Loucy (cell line): ENCODE results near the gene HOXA9.

Experiments used
- H2AFZ ChIP-seq: fragments of 200-600 bp; sonication (generic); 2 replicates; pipeline ENCODE4 v1.6.0; 2016; ENCODE audit warnings: antibody characterized with exemption, mild to moderate bottlenecking, low read length, moderate library complexity
- H3F3A ChIP-seq: fragments of 200-600 bp; 2 replicates; pipeline ENCODE4 v1.6.0; 2016; ENCODE audit warnings: antibody characterized with exemption, low read depth, mild to moderate bottlenecking
- H3K27me3 ChIP-seq: fragments of 200-600 bp; sonication (generic); 2 replicates; pipeline ENCODE4 v1.6.1; 2014; ENCODE audit warnings: low read length, mild to moderate bottlenecking; ENCODE audit not compliant: insufficient read depth, poor library complexity, severe bottlenecking
- H3K36me3 ChIP-seq: fragments of 200-600 bp; sonication (generic); 2 replicates; pipeline ENCODE4 v1.6.1; 2016; ENCODE audit warnings: low read length; ENCODE audit not compliant: insufficient read depth
- H3K4me1 ChIP-seq: fragments of 200-600 bp; sonication (generic); 2 replicates; pipeline ENCODE4 v1.5.1; 2014; ENCODE audit warnings: low read length, mild to moderate bottlenecking; ENCODE audit not compliant: insufficient read depth, poor library complexity, severe bottlenecking
- H3K4me2 ChIP-seq: fragments of 200-600 bp; sonication (generic); 2 replicates; pipeline ENCODE4 v1.6.0; 2014; ENCODE audit warnings: antibody characterized with exemption, low read length, low read depth, mild to moderate bottlenecking; ENCODE audit not compliant: poor library complexity, severe bottlenecking
- H3K4me3 ChIP-seq: fragments of 200-600 bp; sonication (generic); 2 replicates; pipeline ENCODE4 v1.5.1; 2014; ENCODE audit warnings: low read length, mild to moderate bottlenecking, mixed read lengths; ENCODE audit not compliant: poor library complexity, severe bottlenecking
- H3K79me2 ChIP-seq: fragments of 200-600 bp; sonication (generic); 2 replicates; pipeline ENCODE4 v1.6.1; 2014; ENCODE audit warnings: low read length; ENCODE audit not compliant: insufficient read depth
- H3K9ac ChIP-seq: fragments of 200-600 bp; sonication (generic); 2 replicates; pipeline ENCODE4 v1.6.0; 2014; ENCODE audit warnings: mild to moderate bottlenecking, low read depth, low read length, moderate library complexity; ENCODE audit not compliant: poor library complexity, severe bottlenecking
- H3K9me2 ChIP-seq: fragments of 200-600 bp; sonication (generic); replicated peaks from 2 replicates; pipeline ENCODE4 v1.6.1; 2016; ENCODE audit warnings: low read depth, low read length, mixed read lengths
- H3K9me3 ChIP-seq: fragments of 200-600 bp; sonication (generic); 2 replicates; pipeline ENCODE4 v1.6.1; 2014; ENCODE audit warnings: mild to moderate bottlenecking, antibody characterized with exemption, low read length, low read depth; ENCODE audit not compliant: insufficient read depth
- H4K20me1 ChIP-seq: fragments of 200-600 bp; sonication (generic); 2 replicates; pipeline ENCODE4 v1.6.0; 2014; ENCODE audit warnings: antibody characterized with exemption, low read length, mild to moderate bottlenecking; ENCODE audit not compliant: insufficient read depth, poor library complexity, severe bottlenecking
- CTCF ChIP-seq: fragments of 200-600 bp; sonication (generic); conservative IDR thresholded peaks from 2 replicates; pipeline ENCODE4 v1.5.1; 2014; ENCODE audit warnings: mild to moderate bottlenecking, antibody characterized with exemption, low read length
- EZH2phosphoT487 ChIP-seq: fragments of 200-600 bp; IDR thresholded peaks from 2 replicates; pipeline ENCODE4 v1.6.1; 2018; ENCODE audit warnings: antibody characterized with exemption, mild to moderate bottlenecking, moderate library complexity, borderline replicate concordance

Gene HOXA9

DNA sequence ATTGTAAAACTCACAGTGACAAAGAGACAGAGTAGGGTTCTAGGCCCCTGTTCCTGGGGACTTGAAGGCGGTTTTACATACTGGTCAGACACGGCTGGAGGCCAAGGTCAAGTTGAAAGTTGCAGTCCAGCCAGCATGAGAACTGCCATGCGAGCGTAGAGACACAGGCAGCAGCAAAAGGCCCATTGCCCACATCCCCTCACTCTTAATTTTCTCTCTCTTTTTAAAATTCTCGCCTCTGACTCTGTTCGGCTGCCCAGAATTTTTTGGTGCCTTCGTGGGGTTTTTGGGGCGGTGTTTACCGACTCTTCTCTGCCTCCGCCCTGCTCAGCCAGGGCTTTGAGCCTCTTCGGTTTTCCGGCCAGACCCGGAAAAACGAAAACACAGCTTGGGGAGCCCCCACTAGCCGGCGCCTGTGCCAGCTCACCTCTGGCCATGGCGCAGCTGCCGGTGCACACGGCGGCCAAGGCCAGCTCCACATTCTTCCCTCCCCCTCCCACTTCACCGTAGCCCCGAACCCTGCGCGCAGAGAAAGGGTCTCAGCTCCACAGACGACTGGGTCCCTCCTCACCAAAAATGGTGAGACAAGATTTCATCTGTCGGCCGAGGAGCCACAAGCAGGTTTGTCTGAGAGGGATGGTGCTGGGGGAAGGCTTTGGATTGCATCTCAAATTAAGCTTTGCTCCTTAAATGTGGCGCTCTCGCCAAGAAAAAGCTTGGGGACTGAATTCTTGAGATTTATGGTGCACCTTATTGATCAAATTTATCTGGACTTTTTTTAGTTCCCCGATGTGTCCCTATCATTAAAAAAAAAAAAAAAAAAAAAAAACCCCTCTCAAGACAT is 36.9 kb upstream of the HOXA9 start:
- no peak overlapping the region for H2AFZ ChIP-seq
- H3K4me3 ChIP-seq, result peak overlapping the region; percentile 92
- H4K20me1 ChIP-seq, result peaks cover 20% of the 10 kb centered on the region
- peaks cover 19% of the 10 kb centered on the region for H3K4me1 ChIP-seq
- TF ChIP-seq EZH2phosphoT487, result no peak
- no peak for TF ChIP-seq CTCF
- no peaks in the 10 kb centered on the region for H3F3A ChIP-seq
- H3K36me3 ChIP-seq, result no peaks in the 10 kb centered on the region
- H3K9me2 ChIP-seq, result no peaks in the 10 kb centered on the region
- H3K9ac ChIP-seq, result peak overlapping the region; percentile 85
- peaks cover 54% of the 10 kb centered on the region for H3K79me2 ChIP-seq
- H3K9me3 ChIP-seq, result no peaks in the 10 kb centered on the region
- H3K4me2 ChIP-seq, result peak overlapping the region; percentile 90
- H3K27me3 ChIP-seq, result no peaks in the 10 kb centered on the region

DNA sequence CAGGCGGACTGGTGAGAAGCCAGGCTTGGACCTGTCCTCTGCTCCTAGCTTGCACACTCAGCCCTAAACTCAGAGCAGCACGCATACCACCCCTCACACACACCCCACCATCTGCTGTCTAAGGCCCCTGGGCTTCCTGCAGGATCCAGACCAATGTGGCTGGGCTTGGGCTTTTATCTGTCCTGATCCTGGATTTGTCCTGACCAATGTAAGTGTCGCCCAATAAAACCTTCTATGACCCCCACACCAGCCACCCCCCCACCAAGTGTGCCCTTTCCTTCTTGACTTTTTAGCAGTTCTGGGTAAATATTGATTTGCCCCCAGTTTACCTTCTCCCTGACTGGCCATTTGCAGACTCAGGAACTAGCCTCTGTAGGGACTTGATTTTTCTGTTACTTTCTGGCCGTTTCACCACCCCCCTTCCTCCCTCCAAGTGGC is 36.3 kb upstream of the HOXA9 start:
- Histone ChIP-seq H2AFZ (peak overlapping the region; percentile 63; the same call in 1 of the 2 replicates), H3K4me1 (peaks cover 26% of the 10 kb centered on the region), H3K36me3 (no peaks in the 10 kb centered on the region; the same call in 1 of the 2 replicates), H3K9me3 (no peaks in the 10 kb centered on the region), H3K4me2 (peak overlapping the region; percentile 90), H3K9me2 (no peaks in the 10 kb centered on the region), H3K9ac (peak overlapping the region; percentile 85), H3K79me2 (peaks cover 60% of the 10 kb centered on the region), H3K4me3 (peak overlapping the region; percentile 92), H4K20me1 (peaks cover 26% of the 10 kb centered on the region), H3K27me3 (no peaks in the 10 kb centered on the region), H3F3A (0 out of 2 replicates have a peak, but pooled peaks cover under 1% of the 10 kb centered on the region)
- TF ChIP-seq CTCF (no peak), EZH2phosphoT487 (no peak)

DNA sequence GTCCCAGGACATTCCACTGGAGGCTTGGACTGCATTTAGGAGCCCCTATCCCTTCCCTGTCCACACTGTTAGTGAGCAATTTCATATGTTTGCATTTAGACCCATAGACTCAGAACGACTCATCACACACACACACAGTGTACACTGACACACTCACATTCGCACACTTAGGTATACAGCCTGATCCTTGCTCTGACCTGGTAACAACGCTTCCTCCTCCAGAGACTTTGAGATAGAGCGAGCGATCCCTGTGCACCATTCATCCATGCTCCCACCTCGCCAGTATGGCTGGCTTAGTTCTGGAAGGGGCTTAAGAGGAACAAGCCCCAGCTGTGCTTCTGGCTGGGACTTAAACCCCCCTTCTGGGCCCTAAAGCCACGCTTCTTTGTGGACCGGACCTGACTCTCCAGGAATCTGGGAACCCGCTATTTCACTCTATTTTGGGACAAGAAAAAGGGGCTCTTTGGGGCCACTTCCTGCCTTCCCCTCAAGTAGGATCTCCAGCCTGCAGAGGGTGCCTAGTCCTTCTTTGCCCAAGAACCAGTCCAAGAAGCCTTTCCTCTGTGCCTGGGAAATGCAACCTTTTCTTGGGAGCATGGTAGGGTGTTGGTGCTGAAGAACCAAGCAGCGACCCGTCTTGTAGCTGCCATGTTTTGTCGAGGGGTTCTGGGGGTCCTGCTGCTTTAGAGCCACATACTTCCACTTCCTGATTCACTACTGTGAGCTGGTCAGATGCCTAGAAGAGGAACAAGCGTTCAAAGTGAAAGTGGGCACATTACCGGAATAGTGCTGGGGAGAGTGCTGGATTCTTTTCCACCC is 35.6 kb upstream of the HOXA9 start:
- Histone ChIP-seq H3K36me3 (no peaks in the 10 kb centered on the region; the same call in 1 of the 2 replicates), H3K27me3 (no peaks in the 10 kb centered on the region), H3K9me3 (no peaks in the 10 kb centered on the region), H3F3A (0 out of 2 replicates have a peak, but pooled peaks cover 4% of the 10 kb centered on the region), H2AFZ (peak overlapping the region; percentile 63), H3K4me3 (peak overlapping the region; percentile 92), H3K4me1 (peaks cover 29% of the 10 kb centered on the region), H4K20me1 (peaks cover 31% of the 10 kb centered on the region), H3K79me2 (peaks cover 67% of the 10 kb centered on the region), H3K9me2 (no peaks in the 10 kb centered on the region), H3K9ac (peak overlapping the region; percentile 85), H3K4me2 (peak overlapping the region; percentile 90)
- no peak for TF ChIP-seq EZH2phosphoT487
- peak; percentile 23; the same call in 1 of the 2 replicates for TF ChIP-seq CTCF
